HCT116 (cell line): ENCODE results near the gene NRIP3. TPM values are rescaled to one million over a fixed set of nuclear protein-coding genes. Genes with fewer than 3 reads are reported as not detected.

ENCODE experiments used
- ATAC-seq: fragments of 200-7000 bp; cut with Tn5 transposase; 2 replicates; pipeline ENCODE4 v1.9.1; 2020; ENCODE audit warnings: mild to moderate bottlenecking, moderate library complexity
- BruUV-seq: library from RNA; stranded (reverse); fragments of 400-500 nt; replicated peaks from 2 replicates; lab custom pipeline; 2021; lab: Mats Ljungman, UMichigan
- CTCF ChIA-PET: fragments of 300-600 bp; sonication (Branson Sonifier 250); formaldehyde crosslinking; loops from one replicate; lab custom pipeline; 2021; ENCODE audit warnings: antibody characterized with exemption; lab: Charles Lee
- POLR2A ChIA-PET: fragments of 300-600, 350-600 bp; sonication (Branson Sonifier 250); formaldehyde crosslinking; loops from one replicate; lab custom pipeline; 2021; ENCODE audit warnings: antibody characterized with exemption; lab: Charles Lee
- RAD21 ChIA-PET, 2 experiments: fragments of 300-600 bp; sonication (Branson Sonifier 250); formaldehyde crosslinking; loops; one replicate each; lab custom pipeline; 2023; ENCODE audit warnings: low total read pairs in 2 of 2; ENCODE audit not compliant: uncharacterized antibody in 2 of 2, unreplicated experiment in 2 of 2, low non-redundant PET in 1 of 2; lab: Charles Lee
- DNase-seq: peaks from one replicate; pipeline ENCODE4 v3.0.0-alpha.2; 2010; ENCODE audit warnings: low read depth, low spot score
- H2AFZ ChIP-seq: fragments of 200-600 bp; shearing (Covaris generic), sonication (generic); 2 replicates; pipeline ENCODE4 v1.6.1; 2017; ENCODE audit warnings: low read depth, mixed run types, mixed read lengths, antibody characterized with exemption, low read length; ENCODE audit not compliant: poor library complexity, severe bottlenecking
- H3K27ac ChIP-seq: 2 replicates; pipeline ENCODE4 v1.5.1; 2012; ENCODE audit warnings: low read depth, low read length
- H3K27me3 ChIP-seq: fragments of 200-600 bp; sonication (generic); 2 replicates; pipeline ENCODE4 v1.6.1; 2016; ENCODE audit warnings: mixed run types, low read length, mixed read lengths; ENCODE audit not compliant: insufficient read depth
- H3K36me3 ChIP-seq, 2 experiments: fragments of 200-500 bp in 1 of 2; fragments of 200-600 bp in 1 of 2; sonication (Bioruptor generic) in 1 of 2; sonication (generic) in 1 of 2; 2 replicates each; pipeline versions ENCODE4 v1.5.1 to v1.6.1; 2014 to 2016; ENCODE audit warnings: low read length in 2 of 2, inconsistent platforms in 1 of 2, mixed read lengths in 1 of 2, mixed run types in 1 of 2; ENCODE audit not compliant: insufficient read depth in 2 of 2, control insufficient read depth in 1 of 2
- H3K4me1 ChIP-seq, 2 experiments: fragments of 200-600 bp in 1 of 2; sonication (generic) in 1 of 2; 2 replicates each; pipeline versions ENCODE4 v1.5.1 to v1.6.1; 2012 to 2017; ENCODE audit warnings: low read length in 2 of 2, inconsistent platforms in 1 of 2, mild to moderate bottlenecking in 1 of 2, mixed read lengths in 1 of 2, mixed run types in 1 of 2, moderate library complexity in 1 of 2; ENCODE audit not compliant: insufficient read depth in 2 of 2, control insufficient read depth in 1 of 2
- H3K4me2 ChIP-seq: fragments of 200-600 bp; sonication (generic); 2 replicates; pipeline ENCODE4 v1.6.1; 2017; ENCODE audit warnings: mixed run types, low read length, mixed read lengths
- H3K4me3 ChIP-seq, 2 experiments: fragments of 200-600 bp in 1 of 2; sonication (generic) in 1 of 2; replicated peaks in 1 of 2; 2 replicates each; pipeline ENCODE4 v1.5.1; 2011 to 2016; ENCODE audit warnings: low read length in 2 of 2, control low read depth in 1 of 2, low read depth in 1 of 2, mild to moderate bottlenecking in 1 of 2, mixed read lengths in 1 of 2, mixed run types in 1 of 2
- H3K79me2 ChIP-seq: fragments of 200-600 bp; sonication (generic); 2 replicates; pipeline ENCODE4 v1.6.1; 2017; ENCODE audit warnings: mild to moderate bottlenecking, mixed run types, low read length, moderate library complexity, mixed read lengths; ENCODE audit not compliant: insufficient read depth
- H3K9ac ChIP-seq: fragments of 200-600 bp; sonication (generic); 2 replicates; pipeline ENCODE4 v1.6.1; 2016; ENCODE audit warnings: low read length, mixed read lengths
- H3K9me2 ChIP-seq: fragments of 200-600 bp; sonication (generic), shearing (Covaris generic); 2 replicates; pipeline ENCODE4 v1.6.1; 2017; ENCODE audit warnings: mixed run types, mild to moderate bottlenecking, moderate library complexity; ENCODE audit not compliant: insufficient read depth
- H3K9me3 ChIP-seq, 2 experiments: fragments of 200-500 bp in 1 of 2; fragments of 200-600 bp in 1 of 2; sonication (Bioruptor generic) in 1 of 2; sonication (generic) in 1 of 2; 2 replicates each; pipeline ENCODE4 v1.6.1; 2014 to 2017; ENCODE audit warnings: low read length in 2 of 2, mixed read lengths in 2 of 2, inconsistent platforms in 1 of 2, low read depth in 1 of 2, mild to moderate bottlenecking in 1 of 2, mixed run types in 1 of 2, moderate library complexity in 1 of 2; ENCODE audit not compliant: control insufficient read depth in 1 of 2, insufficient read depth in 1 of 2
- H4K20me1 ChIP-seq: fragments of 200-600 bp; sonication (generic), shearing (Covaris generic); 2 replicates; pipeline ENCODE4 v1.6.1; 2017; ENCODE audit warnings: mixed run types, mild to moderate bottlenecking, moderate library complexity; ENCODE audit not compliant: insufficient read depth
- EGR1 ChIP-seq: IDR thresholded peaks from 2 replicates; pipeline ENCODE4 v1.6.1; 2012; ENCODE audit warnings: low read depth
- FOSL1 ChIP-seq: IDR thresholded peaks from 2 replicates; pipeline ENCODE4 v1.6.1; 2012; ENCODE audit warnings: low read depth
- JUND ChIP-seq: IDR thresholded peaks from 2 replicates; pipeline ENCODE4 v1.6.1; 2012
- POLR2A ChIP-seq: IDR thresholded peaks from 2 replicates; pipeline ENCODE4 v1.7.0; 2011; ENCODE audit warnings: borderline replicate concordance; ENCODE audit not compliant: insufficient read depth, insufficient read length; ENCODE audit errors: extremely low read depth
- POLR2AphosphoS5 ChIP-seq: IDR thresholded peaks from 2 replicates; pipeline ENCODE4 v1.6.1; 2011; ENCODE audit warnings: mild to moderate bottlenecking, low read depth, low read length, moderate library complexity
- RAD21 ChIP-seq: IDR thresholded peaks from 2 replicates; pipeline ENCODE4 v1.6.1; 2012; ENCODE audit warnings: low read depth, mild to moderate bottlenecking
- REST ChIP-seq: IDR thresholded peaks from 2 replicates; pipeline ENCODE4 v1.6.1; 2012; ENCODE audit warnings: low read depth
- SP1 ChIP-seq: IDR thresholded peaks from 2 replicates; pipeline ENCODE4 v1.6.1; 2012; ENCODE audit warnings: low read depth
- SRF ChIP-seq: IDR thresholded peaks from 2 replicates; pipeline ENCODE4 v1.6.1; 2012; ENCODE audit warnings: low read depth
- YY1 ChIP-seq: IDR thresholded peaks from 2 replicates; pipeline ENCODE4 v1.6.1; 2011; ENCODE audit warnings: low read length, low read depth, moderate library complexity, mild to moderate bottlenecking; ENCODE audit not compliant: insufficient replicate concordance; ENCODE audit errors: extremely low read depth
- intact Hi-C: fragments of 100-400 bp; cut with micrococcal nuclease; formaldehyde crosslinking; loops from 2 replicates; pipeline ENCODE4 v1.10.0; 2022
- total RNA-seq: library from RNA; stranded (reverse); gene quantifications from one replicate; pipeline ENCODE4 v1.2.1, GENCODE V29; 2021; ENCODE audit not compliant: unreplicated experiment
- TF ChIP-seq, protein P1 (sequence below): IDR thresholded peaks from 2 replicates; pipeline ENCODE4 v1.6.1; 2012

NRIP3 gene
- total RNA-seq, 1 experiment from 2014 or later = 0.15 TPM

DNA sequence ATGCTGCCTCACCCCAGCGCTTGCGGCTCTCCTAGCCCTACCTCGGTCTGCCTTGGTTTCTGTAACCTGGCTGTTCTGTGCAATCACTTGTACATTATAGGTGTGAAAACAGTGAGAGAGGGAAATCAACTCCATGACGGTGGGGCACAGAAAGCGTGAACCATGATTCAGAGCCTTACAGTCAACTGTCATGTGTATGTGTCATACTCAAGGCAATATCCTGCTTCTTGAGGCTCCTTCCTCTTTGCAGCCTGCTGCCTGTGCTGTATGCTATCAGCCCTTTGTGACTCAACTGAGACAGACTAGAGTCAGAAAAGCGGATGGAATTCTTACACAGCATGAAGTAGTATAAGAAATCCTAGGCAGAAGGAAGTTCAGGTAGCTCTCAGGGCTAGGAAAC lies 2.1 kb downstream of the NRIP3 start:
- 0 out of 2 replicates have a peak, but pooled peaks have one; percentile 40 for ATAC-seq
- Histone ChIP-seq H4K20me1 (no peaks in the 10 kb centered on the region), H3K4me2 (no peak overlapping the region), H3K9me2 (no peaks in the 10 kb centered on the region), H3K79me2 (no peaks in the 10 kb centered on the region), H3K27me3 (no peaks in the 10 kb centered on the region), H3K9ac (no peak overlapping the region), H3K27ac (no peak overlapping the region), H3K9me3 (no peaks in the 10 kb centered on the region), H3K4me3 (no peak overlapping the region), H3K36me3 (no peaks in the 10 kb centered on the region)
- RAD21 ChIA-PET = no interaction called here
- TF ChIP-seq POLR2A = no peak
- TF ChIP-seq, protein P1, sequence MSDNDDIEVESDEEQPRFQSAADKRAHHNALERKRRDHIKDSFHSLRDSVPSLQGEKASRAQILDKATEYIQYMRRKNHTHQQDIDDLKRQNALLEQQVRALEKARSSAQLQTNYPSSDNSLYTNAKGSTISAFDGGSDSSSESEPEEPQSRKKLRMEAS = peak; percentile 31; the same call in 1 of the 2 replicates
- TF ChIP-seq RAD21 = no peak
- TF ChIP-seq YY1 = no peak
- no peak for TF ChIP-seq SRF
- no peak; the same call in 1 of the 2 replicates for TF ChIP-seq FOSL1
- no peak for TF ChIP-seq POLR2AphosphoS5
- peak; percentile 33; the same call in 1 of the 2 replicates for TF ChIP-seq JUND
- TF ChIP-seq EGR1 = no peak
- no peak for TF ChIP-seq SP1
- TF ChIP-seq, all 23 proteins: peak for 2
- BruUV-seq = no TSS peak
- intact Hi-C loops = no loop called here
- ChIA-PET CTCF (no interaction called here), POLR2A (no interaction called here)
- Histone ChIP-seq H2AFZ (no peak overlapping the region), H3K4me1 (peaks cover 0 to 5% of the 10 kb centered on the region in 2 experiments; a peak in 1 of 4 replicates)
- DNase-seq = peak; percentile 15

- CTCF ChIA-PET = interaction anchor here (0.8 to 1.8 kb wide), 2 partner anchors 18 to 140 kb away, joined by 3 to 8 read pairs; no protein-coding TSS in a partner anchor
- no peak for DNase-seq
- no peak for ATAC-seq
- RAD21 ChIA-PET = no interaction called here
- Histone ChIP-seq H4K20me1 (no peaks in the 10 kb centered on the region), H3K4me3 (no peak overlapping the region), H3K36me3 (no peaks in the 10 kb centered on the region), H3K9me3 (no peaks in the 10 kb centered on the region), H3K4me1 (peaks cover 0 to 5% of the 10 kb centered on the region in 2 experiments; a peak in 1 of 4 replicates), H3K9ac (no peak overlapping the region), H2AFZ (no peak overlapping the region), H3K27me3 (0 out of 2 replicates have a peak, but pooled peaks cover 5% of the 10 kb centered on the region), H3K79me2 (no peaks in the 10 kb centered on the region), H3K9me2 (no peaks in the 10 kb centered on the region), H3K27ac (no peak overlapping the region), H3K4me2 (no peak overlapping the region)
- POLR2A ChIA-PET = no interaction called here
- BruUV-seq = no TSS peak
- TF ChIP-seq REST = no peak
- intact Hi-C loops = no loop called here
Measured at GRCh38 chr11:8998017-8998416, 5.8 kb downstream of the NRIP3 start.
